Ureter (tissue), 1 donor: ENCODE results near the gene WASL. TPM values are rescaled to one million over a fixed set of nuclear protein-coding genes. Genes with fewer than 3 reads are reported as not detected.
"Not testable (repeated sequence)": the region's sequence is repeated elsewhere in the genome, so short reads cannot be mapped to it uniquely, and the experiment has no call there.

Source experiments
- DNase-seq: peaks from one replicate; pipeline ENCODE4 v3.0.0-alpha.2; 2020; ENCODE audit warnings: low spot score
- total RNA-seq: library from RNA; stranded (reverse); gene quantifications from one replicate; pipeline ENCODE4 v1.2.4, GENCODE V29; 2023
- donor health status: DM: yes; HTN: yes; CAD: no.

Gene WASL
- total RNA-seq, 1 donor from 2014 or later: 59.4 TPM

DNA sequence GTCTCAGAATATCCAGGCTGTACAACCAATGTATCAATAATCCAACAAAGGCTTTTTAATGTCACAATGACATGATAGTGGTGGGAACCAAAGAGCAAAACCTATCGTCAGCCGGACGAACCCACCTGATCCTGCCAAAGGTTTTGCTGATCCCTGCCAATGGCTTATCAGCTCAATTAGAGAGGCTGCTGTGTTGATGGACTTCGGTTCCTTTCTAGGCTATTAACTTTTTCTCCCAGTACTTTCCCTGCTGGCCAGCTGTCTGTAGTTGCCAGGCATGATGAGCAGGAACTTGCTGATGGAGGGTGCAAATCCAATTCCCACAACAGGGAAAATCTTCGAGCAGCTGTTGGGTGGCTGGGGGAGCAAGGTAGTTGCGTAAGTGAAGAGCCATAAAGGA, 90.8 kb downstream of the WASL start:
- no peak for DNase-seq

DNA sequence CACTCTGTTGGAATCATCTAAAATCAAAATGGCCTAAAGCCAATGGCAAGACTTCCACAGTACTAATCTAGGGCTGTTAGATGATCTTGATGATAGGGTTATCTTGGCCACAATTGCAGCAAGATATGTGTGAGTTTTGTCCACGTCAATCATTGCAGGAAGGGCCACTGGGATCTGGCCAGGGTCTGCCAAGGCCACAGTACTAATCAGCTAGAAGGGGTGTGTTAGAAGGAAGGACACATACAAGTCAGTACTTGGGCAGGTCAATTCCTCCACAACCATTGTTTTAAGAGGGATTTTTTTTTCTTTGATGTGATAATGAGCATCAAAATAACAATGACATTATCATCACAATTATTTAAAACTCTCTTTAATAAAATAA, 91.5 kb downstream of the WASL start:
- DNase-seq: no peak

DNA sequence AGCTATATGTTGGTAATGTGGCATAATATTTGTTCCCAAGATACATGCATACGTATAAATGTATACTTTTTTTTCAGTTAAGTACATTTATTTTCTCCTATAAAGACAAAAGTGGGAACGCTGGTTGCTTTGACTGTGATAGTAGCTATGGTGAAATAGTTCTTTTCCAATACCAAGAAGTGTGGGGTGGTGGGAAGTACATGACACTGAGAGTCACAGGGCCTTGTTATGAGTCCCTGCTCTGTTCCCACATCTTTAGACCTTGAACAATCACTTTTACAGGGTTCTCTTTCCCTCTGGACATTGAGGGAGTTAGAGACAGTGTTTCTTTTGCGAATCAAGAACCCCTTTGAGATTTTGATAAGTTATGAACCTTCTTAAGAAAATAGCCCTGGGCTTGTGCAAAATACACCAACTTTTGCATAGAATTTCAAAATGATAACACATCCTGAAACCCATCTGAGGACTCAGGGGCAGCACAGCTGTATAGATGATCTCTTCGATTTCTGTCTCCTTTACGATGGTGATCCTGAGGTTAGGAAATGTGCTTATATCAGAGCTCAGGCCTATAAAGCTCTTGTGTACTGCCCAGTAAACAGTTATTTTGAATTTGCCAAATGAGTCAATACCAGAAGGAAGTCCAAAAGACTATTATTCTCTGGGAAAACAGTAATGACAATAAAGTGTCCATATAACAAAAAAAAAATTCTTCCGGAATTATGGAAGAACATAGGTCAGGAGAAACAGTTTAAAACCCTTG, 92.1 kb downstream of the WASL start:
- DNase-seq: no peak

DNA sequence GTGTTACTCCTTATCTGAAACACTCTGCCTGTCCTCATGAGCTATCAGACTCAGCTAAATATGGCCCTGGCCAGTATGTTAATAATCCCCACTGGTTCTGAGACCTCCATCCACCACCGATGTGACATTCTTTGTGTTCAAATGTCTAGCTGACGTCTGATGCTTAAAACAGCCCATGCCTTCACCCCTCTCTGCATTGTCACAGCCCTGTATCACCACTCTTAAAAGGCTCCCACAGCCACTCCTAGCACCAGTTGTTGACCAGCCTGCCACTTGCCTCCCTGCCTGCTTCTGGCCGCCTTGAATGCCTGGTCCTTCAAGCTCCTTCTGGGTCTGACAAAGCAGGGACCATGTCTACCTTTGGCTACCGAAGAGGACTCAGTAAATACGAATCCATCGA, 93.2 kb downstream of the WASL start, which contains the start of gene LMOD2:
Gene LMOD2 (plus strand): TSS at position 253 of the 400 bp plus-strand sequence. CDS start 98 bp downstream, at position 351.
- DNase-seq: no peak

DNA sequence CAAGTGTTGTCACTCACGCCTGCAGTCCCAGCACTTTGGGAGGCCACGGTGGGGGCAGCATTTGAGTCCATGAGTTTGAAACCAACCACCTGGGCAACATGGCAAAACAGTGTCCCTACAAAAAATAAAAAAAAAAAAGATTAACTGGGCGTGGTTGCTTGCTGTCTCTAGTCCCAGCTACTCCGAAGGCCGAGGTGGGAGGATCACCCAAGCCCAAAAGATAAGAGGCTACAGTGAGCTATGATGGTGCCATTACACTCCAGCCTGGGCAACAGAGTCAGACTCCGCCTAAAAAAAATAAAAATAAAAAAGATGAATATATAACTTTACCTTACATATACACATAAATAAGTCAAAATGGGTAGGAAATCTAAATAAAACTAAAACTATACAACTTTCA, 95.6 kb downstream of the WASL start:
- no peak for DNase-seq

DNA sequence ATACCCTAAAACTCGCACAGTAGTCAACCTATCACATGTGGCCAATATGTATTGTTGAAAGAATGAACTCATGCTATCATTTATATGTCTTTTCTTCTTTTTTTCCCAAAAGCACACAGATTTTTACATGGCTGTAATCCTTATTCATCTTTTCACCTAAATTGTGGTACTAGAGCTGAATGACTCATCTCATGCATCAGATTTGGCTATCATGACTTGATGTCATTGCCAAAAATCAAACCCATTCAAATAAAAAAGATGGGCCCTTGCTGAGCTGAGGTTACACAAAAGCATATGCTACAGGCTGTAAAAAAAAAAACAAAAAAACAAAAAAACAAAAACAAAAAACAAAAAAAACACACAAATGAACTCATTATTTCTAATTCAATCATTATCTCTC, 96.4 kb downstream of the WASL start:
- DNase-seq: no peak

DNA sequence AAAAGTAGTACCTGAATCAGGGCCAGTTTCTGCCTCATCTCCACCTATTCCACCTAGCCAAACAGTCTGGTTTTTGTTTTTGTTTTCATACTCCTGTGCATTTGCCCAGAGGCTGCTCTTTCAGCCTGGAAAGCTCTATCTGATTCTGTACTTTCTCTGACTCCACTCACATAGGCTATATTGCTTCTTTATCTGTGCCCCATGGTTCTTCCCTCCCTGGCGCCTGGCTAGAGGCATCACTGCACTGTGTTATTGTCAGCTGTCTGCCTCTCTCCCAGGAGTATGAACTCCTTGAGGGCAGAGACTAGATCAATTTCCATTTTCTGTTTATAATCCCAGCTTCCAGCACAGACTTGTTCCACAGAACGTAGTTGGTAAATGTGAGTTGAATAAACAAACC, 98.2 kb downstream of the WASL start:
- DNase-seq: no peak

DNA sequence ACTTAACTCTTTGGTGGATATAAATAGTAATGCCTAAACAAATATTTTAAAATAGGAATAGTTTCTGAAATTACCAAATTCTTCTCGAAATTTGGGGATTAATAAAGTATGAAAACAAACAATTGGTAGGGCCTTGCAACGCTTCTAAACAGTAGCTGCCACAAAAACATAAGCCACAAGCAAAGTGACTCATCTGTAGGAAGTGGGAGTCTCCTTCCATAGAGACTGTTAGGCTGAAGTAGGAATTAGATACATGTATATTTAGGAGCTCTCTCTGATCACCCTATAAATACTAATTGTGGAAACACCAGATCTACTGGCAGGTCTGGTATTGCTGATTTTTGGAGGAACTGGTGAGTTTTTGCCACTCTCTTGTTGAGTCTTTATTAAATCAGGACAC, 98.8 kb downstream of the WASL start:
- DNase-seq: no peak

DNA sequence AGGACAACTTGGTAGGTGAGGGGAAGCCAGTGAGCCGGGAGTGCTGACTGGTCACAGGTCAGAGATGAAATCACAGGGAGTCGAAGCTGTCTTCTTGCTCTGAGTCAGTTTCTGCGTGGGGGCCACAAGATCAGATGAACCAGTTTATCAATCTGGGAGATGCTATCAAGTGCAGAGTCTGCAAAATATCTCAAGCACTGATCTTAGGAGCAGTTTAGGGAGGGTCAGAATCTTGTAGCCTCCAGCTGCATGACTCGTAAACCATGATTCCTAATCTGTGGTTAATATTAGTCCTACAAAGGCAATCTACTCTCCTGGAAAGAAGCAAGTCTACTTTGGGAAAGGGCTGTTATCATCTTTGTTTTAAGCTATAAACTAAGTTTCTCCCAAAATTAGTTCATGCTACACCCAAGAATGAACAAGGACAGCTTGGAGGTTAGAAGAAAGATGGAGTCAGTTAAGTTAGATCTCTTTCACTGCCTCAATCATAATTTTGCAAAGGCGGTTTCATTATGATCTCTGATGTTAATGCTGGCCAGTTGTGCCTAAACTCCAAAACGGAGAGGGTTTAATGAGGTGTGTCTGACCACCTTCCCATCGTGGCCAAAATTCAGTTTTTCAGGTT, 101.6 kb downstream of the WASL start:
- no peak for DNase-seq

DNA sequence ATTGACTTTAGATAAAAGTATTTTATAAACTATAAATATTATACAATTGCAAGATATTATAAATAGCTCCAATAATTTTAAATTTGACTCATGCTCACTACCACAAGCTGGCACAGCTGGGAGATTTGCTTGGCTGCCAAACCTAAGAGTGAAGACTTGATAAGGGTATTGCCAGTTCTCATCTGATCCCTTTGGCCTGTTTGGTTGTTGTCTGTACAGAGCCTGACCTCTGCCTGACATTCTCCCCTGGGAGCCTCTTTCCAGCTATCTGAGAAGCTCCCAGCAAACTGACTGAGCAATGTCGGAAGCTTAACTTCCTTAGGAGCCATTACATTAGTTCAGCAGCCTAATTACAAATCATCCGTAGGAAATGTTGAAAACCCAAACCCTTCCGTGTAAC, 103.3 kb downstream of the WASL start:
- DNase-seq: no peak

DNA sequence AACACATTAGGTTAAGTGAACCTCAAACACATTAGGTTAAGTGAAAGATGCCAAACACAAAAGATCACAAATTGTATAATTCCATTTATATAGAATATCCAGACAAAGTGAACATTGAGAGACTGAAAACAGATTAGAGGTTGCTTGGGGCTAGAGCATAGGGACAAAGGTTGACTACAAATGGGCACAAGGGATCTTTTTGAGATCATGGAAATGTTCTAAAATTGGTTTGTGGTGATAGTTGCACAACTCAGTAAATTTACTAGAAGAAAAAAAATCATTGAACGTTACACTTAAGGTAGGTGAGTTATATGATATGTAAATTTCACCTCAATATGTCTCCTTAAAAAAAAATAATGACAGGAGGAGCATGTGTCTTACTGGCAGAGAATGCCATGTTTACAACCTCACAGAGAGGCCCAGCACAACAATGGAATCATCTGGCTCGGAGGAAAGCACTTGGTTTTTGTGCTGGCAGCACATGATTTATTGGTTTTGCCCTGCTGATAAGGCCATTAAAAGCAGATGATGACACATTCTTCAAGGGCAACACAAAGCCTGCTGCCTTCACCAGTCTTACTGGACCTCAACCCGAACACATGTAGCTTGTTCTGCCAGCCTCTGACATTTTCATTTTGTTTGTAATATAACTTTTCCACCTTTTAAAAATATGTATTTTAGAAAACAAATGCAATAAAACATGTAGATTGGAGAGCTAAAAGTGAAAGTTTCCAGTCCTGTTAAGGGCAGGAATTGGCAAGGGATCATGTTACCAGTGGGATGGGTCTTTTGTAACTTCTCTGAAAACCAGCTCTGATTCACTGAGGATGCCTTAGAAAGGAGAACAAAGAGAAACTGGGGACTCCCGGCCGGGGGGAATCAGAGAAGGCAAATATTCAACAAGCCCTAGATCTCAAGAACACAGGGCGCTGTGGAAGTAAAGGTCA, 105.0 kb downstream of the WASL start:
- no peak for DNase-seq

DNA sequence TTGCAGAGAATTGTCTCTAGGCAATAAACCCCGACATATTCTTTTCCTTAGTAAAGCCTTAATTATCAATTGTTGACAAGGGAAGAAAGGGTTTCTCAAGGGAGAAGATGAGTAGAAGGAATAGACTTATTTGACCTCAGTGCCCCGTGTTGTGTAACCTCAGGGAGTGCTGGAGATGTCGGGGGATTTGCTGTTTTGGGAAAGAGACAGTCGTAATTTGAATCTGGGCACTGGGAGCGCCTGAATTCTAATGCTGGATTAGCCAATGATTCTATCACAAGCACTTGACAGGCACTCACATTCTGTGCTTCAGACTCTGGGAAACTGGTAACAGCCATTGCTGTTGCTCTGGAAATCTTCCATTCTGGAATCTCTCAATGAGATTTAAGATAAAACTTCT, 106.9 kb downstream of the WASL start:
- DNase-seq: no peak

DNA sequence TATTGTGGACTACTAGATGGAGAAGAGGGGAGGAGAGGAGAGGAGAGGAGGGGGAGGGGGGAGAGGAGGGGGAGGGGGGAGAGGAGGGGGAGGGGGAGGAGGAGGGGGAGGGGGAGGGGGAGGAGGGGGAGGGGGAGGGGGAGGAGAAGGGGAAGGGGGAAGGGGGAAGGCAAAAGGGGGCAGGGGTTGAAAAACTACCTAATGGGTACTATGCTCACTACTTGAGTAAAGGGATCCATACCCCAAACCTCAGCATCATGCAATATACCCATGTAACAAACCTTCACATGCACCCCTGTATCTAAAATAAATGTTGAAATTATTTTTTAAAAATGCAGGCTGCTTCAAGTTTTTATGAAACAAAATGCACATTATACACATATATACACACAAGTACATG, 108.2 kb downstream of the WASL start:
- no peak for DNase-seq

DNA sequence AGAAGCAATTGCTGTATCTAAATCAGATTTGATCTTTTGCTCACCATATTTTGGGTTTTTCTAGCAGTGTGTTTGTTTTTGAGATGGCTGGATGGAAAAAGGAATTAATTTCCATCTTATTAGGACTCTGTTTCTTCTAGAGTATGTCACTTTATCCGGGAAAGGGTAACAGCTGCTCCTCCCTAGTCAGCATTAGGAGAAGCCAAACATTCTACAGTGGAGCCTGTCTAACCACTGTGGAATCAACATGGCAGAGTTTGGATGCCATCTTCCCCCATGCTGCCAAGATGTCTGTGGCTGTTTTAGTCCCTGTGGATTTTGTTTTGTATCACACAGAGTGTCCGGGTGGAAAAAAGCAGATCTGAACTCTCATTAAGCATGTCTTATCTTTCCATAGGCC, 109.2 kb downstream of the WASL start:
- no peak for DNase-seq

DNA sequence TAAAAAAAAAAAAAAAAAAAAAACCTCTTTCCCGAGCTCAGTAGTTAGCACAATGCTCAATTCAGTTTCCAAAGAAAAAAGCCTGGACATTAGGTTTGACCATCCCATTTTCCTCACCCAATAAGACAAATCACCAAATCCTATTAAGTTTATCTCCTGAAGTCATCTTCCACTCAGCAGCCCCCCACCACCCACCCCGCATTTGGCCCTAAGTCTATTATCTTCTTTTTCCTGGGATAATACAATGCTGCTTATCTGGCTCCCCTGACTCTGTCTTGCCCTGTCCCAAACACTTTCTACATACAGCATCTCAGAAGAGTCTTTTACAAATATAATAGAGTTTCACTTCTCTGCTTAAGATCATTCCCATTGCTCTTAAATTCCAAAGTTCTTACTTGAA, 110.9 kb downstream of the WASL start:
- DNase-seq: no peak

DNA sequence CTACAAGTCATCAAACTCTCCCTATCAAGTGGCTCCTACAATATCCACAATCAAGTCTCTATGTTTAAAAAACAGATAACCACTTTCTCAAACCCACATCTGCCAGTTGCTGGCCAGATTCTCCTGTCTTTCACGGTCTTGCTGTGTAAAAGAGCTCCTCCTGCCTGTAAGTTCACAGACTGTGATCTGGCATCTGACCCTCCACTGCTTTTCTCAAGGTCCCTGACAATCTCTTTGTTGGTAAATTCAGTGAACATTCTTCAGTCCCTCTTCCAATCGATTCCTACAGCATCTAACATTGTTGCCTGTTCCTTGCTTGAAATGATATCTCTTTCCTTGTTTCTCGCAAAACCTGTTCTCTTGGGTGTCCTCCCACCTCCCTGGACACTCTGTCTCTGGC, 111.6 kb downstream of the WASL start:
- DNase-seq: no peak

DNA sequence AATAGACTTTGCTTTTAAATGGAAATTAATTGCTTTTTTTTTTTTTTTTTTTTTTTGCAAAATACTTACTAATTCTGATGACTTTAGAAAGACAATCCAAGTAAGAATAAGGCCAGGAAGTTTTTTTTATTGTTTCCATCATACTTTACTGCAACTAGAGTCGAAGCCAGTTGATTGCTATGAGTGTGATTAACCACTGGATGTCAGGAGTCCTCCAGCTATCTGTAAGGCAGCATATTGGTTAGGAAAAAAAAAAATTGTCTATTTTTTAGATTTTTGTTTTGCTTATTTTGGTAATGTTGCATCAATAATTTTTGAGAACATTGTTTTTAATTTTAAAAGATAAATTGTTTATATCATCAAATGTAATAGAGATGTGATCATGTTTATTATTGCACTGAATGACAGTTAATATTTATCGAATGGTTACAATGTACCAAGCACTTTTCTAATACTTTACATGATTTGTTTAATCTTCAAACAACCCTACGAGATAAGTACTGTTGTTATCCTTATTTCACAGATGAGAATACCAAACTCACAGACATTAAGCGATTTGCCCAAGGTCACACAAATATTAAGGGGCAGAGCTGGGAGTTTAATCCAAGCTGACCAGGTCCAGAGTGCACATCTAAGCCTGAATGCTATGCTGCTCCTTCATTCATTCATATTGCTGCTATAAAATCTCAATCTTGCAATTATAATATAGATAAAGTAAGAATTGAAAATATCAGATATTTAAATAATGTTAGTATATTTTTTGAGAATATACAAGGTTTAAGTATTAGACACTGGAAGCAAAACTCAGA, 113.0 kb downstream of the WASL start:
- no peak for DNase-seq

DNA sequence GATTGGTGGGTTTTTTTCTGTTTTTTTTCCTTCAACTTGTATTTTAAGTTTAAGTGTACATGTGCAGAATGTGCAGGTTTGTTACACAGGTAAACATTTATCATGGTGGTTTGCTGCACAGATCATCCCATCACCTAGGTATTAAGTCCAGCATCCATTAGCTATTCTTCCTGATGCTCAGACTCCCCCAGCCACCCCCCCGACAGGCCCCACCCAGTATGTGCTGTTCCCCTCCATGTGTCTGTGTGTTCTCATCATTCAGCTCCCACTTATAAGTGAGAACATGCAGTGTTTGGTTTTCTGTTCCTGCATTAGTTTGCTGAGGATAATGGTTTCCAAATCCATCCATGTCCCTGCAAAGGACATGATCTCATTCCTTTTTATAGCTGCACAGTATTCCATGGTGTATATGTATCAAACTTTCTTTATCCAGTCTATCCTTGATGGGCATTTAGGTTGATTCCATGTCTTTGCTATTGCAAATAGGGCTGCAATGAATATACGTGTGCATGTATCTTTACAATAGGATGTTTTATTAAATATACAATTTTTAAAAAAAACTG, 114.7 kb downstream of the WASL start:
- DNase-seq: not testable (repeated sequence)

DNA sequence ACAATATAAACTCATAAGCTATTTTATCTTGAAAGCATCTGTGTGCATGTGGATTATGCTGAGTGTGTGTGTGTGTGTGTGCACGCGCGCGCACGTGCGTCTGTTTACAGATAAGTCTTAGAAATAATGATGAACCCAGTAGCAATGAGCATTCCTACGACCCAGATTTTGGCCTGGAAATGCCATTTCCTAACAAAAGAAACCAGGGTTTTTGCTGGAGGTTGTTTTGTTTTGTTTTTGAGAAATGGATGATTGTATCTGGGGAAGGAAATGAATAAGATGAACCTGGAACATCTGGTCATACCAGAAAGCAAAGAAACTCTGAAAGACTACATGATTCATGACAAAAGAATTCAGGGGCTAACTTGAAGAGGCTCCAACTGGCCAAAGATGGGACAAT, 115.2 kb downstream of the WASL start:
- no peak for DNase-seq

DNA sequence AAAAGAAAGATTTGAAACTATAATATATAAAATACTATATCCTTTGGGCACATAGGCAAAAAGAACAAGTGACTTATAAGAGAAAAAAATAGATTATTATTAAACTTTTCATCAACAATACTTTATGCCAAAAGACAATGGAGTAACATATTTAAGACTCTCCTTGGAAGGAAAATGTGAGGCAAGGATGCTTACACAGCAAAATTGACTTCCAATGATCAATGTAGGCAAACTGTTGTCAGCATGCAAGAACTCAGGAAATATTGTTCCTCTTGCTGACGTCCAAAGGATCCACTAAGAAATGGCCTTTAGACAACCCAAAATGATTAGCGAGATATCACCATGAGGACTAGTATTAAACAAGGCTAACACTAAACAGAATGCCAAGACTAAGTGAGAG, 116.0 kb downstream of the WASL start:
- no peak for DNase-seq
